T-helper 22 cell (primary cell): ENCODE results near the gene ZNF385C.
"Not testable (repeated sequence)": the region's sequence is repeated elsewhere in the genome, so short reads cannot be mapped to it uniquely, and the experiment has no call there.

Experiments
- DNase-seq: peaks from one replicate; pipeline ENCODE4 v3.0.0-alpha.2; 2020; ENCODE audit warnings: low read depth

The ZNF385C gene

GRCh38 chr17:42097691-42098631 is at the start of gene ZNF385C:
ZNF385C (minus strand) TSS chr17:42098473; CDS start chr17:42063056, 35,417 bp downstream.
- peak; percentile 43 for DNase-seq

GRCh38 chr17:42146911-42147607 is 48.8 kb upstream of the ZNF385C start:
- DNase-seq, result no peak

GRCh38 chr17:42143138-42143537 is 44.9 kb upstream of the ZNF385C start:
- DNase-seq, result not testable (repeated sequence)

- no peak for DNase-seq
Observed at GRCh38 chr17:42142371-42142896, 44.2 kb upstream of the ZNF385C start.

GRCh38 chr17:42141382-42141781 is 43.1 kb upstream of the ZNF385C start:
- no peak for DNase-seq

GRCh38 chr17:42140690-42141089 is 42.4 kb upstream of the ZNF385C start:
- DNase-seq, result not testable (repeated sequence)

GRCh38 chr17:42138749-42139492 is 40.6 kb upstream of the ZNF385C start:
- no peak for DNase-seq

- no peak for DNase-seq
Observed at GRCh38 chr17:42136654-42137051, 38.4 kb upstream of the ZNF385C start.

GRCh38 chr17:42135664-42136653 is 37.7 kb upstream of the ZNF385C start:
- no peak for DNase-seq

GRCh38 chr17:42135151-42135550 is 36.9 kb upstream of the ZNF385C start:
- DNase-seq, result no peak

- no peak for DNase-seq
Observed at GRCh38 chr17:42133461-42134041, 35.3 kb upstream of the ZNF385C start.

GRCh38 chr17:42132941-42133340 is 34.7 kb upstream of the ZNF385C start:
- no peak for DNase-seq

GRCh38 chr17:42131981-42132432 is 33.7 kb upstream of the ZNF385C start:
- DNase-seq, result no peak

GRCh38 chr17:42131232-42131631 is 33.0 kb upstream of the ZNF385C start:
- no peak for DNase-seq

- no peak for DNase-seq
Observed at GRCh38 chr17:42130310-42130936, 32.1 kb upstream of the ZNF385C start.

GRCh38 chr17:42129109-42129837 is 31.0 kb upstream of the ZNF385C start:
- DNase-seq, result no peak

GRCh38 chr17:42127414-42127813 is 29.1 kb upstream of the ZNF385C start:
- DNase-seq, result no peak

GRCh38 chr17:42126836-42127235 is 28.6 kb upstream of the ZNF385C start:
- DNase-seq, result no peak

- DNase-seq, result no peak
Observed at GRCh38 chr17:42125565-42125964, 27.3 kb upstream of the ZNF385C start.
